Dermis blood vessel endothelial cell (primary cell): Measurements from ENCODE around the gene POTEB. TPM values are rescaled to one million over a fixed set of nuclear protein-coding genes. Genes with fewer than 3 reads are reported as not detected.
"Not testable (repeated sequence)": the region's sequence is repeated elsewhere in the genome, so short reads cannot be mapped to it uniquely, and the experiment has no call there.

Experiments
- DNase-seq: peaks from one replicate; pipeline ENCODE4 v3.0.0; 2010
- total RNA-seq: library from RNA; depleted of rRNA; stranded (reverse); fragments of >200 nt; gene quantifications from 2 replicates; pipeline ENCODE4 v1.2.3, GENCODE V29; 2014

POTEB gene
- not detected in 2 replicates for total RNA-seq

DNA sequence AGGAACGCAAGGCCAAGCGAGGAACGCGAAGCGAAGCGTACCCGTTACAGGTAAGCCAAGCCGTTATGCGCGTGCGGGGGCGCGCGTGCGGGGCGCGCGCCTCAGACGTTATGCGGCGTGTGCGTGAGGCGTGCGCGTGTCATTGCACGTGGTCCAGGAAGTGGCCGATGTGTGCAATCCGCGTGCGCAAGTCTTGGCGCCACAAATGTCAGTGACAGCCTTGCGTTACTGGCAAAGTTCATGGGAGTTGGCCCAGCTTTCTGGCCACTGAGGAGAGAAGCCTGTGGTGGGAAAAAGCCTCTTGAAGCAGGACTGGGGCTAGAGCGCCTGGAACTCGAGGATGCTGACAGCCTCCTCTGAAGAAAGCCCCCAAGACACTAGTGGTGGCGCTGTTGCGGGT, at the start of gene POTEB:
TSS of gene POTEB (minus strand) at position 101 of the 400 bp plus-strand sequence. CDS start 489 bp downstream, outside the sequence.
- DNase-seq = not testable (repeated sequence)

GRCh38 chr15:21890955-21891354, 13.4 kb upstream of the POTEB start:
- not testable (repeated sequence) for DNase-seq

GRCh38 chr15:21889542-21889941, 12.0 kb upstream of the POTEB start:
- not testable (repeated sequence) for DNase-seq

GRCh38 chr15:21838831-21839230, 38.7 kb downstream of the POTEB start:
- not testable (repeated sequence) for DNase-seq

Other genes with a start within 250 kb of the POTEB start
- gene OR4M2, start 202.8 kb upstream of the POTEB start, total RNA-seq = not detected in 2 replicates